SKM-1 treated with dmso at 0.1 percent for 144 hours (cell line): ENCODE results near the gene SRD5A3.
"Not testable (repeated sequence)": the region's sequence is repeated elsewhere in the genome, so short reads cannot be mapped to it uniquely, and the experiment has no call there.

Experiments used
- DNase-seq: peaks from one replicate; lab custom pipeline; 2025; ENCODE audit not compliant: unreplicated experiment; lab: John Stamatoyannopoulos, UW

The SRD5A3 gene

DNA sequence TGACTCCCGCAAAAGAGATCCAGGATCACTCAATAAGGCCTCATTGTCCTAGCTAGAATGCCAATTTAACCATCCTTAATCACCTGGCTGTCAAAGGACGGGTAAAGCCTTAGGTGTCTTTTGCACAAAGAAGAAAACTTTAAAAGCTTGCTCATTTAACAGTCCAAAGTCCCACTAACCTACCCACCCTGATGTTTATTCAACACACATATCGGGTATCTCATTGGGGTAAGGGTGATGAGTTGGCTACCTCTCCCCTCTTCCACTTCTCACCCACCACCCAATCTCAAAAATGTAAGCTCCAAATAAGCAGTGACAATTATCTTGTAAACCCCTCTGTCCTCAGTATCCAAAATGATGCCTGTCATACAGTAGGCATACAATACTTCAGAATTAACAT lies 988 bp upstream of the SRD5A3 start:
- no peak for DNase-seq

DNA sequence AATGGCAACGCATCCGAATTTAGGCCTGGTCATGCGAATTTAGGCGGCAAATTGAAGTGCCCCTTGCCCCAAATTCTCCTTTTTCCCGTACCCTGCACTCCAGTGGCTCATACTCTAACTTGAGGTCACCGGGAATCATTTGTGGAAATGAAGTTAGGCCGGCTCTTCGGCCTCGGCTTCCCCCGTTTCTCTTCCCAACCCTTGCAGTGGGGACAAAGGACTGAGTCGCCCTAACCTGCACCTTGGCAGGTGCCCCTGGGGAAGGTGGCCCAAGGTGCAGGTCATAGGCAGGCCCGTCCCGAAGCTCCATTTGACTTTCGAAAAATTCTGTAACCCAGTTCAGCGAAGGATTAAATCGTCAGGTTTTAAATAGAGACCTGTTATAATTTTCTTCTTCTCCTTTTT lies 811 bp downstream of the SRD5A3 start:
- DNase-seq: no peak

DNA sequence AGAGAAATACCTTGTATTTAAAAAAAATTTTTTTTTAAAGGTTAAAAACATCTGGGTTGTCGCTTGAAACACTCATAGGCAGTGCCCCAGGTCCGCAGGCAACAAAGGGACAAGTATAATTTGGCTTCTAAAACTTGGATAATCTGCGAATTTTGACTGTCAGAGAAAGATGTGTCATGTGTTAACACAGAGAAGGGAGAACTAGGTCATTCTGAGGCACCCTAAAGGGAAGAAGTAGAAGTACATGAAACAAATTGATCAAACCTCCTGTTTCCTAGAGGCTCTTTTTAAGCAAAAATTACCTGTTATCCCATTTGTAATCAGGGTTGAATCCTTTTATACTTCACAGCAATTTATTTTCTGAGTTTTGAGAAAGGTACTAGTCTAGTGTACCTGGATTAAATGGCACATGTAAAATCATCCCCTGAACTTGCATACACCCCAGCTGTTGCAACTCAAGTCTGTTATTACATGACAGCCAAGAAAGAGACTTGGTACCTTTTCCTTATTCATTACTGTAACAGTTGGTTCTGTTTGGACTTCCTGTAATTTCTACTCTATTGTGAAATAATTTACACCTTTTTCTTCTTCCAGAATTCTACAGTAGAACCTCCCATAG lies 1.7 kb downstream of the SRD5A3 start:
- peak; percentile 22 for DNase-seq

DNA sequence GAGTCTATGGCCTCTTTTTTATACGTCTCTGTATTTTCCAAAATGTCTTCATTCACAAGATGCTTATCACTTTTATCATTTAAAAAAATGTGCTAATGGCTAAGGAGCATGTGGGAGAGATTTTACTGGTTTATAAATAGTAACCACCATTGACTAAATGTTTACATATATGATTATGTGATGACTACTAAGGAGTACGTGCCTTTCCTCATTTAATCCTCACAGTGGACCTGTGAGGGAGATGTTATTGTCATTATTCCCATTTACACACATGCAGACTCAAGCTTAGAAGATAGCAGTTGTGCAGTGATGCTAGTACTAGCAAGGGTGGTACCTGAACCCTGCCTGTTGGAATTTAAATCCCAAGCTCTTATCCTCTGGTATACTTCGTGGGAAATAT lies 2.4 kb downstream of the SRD5A3 start:
- no peak for DNase-seq

DNA sequence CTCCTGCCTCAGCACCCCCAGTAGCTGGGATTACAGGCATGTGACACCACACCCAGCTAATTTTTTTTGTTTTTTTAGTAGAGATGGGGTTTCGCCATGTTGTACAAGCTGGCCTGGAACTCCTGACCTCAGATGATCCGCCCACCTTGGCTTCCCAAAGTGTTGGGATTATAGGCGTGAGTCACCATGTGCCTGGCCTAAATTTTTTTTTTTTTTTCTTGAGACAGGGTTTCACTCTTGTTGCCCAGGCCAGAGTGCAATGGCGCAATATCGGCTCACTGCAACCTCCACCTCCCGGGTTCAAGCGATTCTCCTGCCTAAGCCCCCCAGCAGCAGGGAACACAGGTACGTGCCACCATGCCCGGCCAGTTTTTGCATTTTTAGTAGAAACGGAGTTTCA lies 4.8 kb downstream of the SRD5A3 start:
- DNase-seq: not testable (repeated sequence)

DNA sequence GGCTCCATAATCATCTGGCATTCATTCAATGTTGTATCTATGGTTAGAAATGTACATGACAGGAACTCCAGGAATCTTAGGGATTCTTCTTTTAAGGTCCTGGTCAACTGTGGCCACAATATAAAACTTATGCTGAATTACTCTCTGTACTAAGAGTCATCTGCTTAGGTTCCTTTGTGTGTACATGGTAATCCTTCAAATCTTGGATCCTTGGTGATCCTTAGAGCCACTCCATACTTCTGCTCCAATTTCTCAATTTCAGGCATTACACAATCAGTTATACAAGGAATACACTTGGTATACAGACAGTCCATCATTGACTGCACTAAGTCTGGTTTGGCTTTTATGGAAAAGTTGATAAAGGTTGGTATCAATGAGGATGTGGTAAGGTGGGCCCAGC lies 5.8 kb downstream of the SRD5A3 start:
- no peak for DNase-seq

DNA sequence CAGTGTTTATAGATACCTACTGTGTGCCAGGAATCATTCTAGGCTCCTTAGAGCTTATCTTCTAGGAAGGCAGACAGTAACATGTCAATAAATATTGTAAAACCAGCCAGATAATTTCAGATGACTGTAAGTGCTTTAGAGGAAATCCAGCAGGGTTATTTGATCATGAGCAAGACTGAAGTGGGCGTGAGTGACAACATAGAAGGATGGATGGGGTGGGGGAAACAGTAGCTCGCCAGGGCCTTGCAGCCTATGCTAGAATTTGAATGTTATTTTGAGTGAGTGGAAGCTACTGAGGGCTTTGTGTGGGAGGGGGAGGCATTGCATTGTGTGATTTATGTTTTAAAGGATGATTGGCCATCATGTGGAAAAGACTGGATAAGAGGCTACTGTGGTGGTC lies 6.7 kb downstream of the SRD5A3 start:
- no peak for DNase-seq

DNA sequence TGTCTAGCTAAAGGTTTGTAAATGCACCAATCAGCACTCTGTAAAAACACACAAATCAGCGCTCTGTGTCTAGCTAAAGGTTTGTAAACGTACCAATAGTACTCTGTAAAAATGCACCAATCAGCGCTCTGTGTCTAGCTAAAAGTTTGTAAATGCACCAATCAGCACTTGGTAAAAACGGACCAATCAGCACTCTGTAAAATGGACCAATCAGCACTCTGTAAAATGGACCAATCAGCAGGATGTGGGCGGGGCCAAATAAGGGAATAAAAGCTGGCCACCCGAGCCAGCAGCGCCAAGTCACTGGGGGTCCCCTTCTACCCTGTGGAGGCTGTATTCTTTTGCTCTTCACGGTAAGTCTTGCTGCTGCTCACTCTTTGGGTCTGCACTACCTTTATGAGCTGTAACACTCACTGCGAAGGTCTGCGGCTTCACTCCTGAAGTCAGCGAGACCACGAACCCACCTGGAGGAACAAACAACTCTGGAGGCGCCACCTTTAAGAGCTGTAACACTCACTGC lies 7.2 kb downstream of the SRD5A3 start:
- DNase-seq: not testable (repeated sequence)

DNA sequence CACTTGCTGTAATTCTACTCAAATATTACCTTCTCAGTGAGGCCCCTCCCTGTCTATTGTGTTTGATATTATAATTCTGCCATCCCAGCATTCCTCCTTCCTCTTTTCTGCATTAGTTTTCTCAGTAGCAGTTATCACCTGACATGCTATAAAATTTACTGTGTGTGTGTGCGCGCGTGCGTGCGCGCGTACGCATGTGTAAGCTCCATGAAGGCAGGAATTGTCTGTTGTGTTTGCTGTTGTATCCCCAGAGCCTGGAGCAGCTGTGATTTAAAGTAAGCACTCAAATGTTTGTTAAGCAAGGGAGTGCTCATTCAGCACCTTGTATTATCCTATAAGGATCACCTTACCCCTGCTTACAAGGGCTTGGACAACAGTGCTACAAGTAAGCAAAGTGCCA lies 8.6 kb downstream of the SRD5A3 start:
- no peak for DNase-seq

DNA sequence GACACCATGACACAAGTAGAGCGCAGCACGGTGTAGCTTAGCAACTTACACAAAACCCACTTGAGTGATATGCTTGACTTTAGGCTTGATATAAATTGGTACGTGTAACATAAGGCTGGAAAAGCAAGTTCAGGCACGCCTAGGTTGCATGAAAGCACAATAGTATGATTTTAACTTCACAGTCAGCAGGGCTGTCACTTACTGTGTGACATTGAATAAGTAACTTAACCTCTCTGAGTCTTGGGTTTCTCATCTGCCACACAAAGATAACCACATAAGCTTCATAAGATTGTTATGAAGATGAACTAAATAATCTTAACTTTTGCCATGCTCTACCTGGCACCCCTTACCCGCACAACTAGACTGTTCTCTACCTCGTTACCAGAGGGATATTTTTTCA lies 9.5 kb downstream of the SRD5A3 start:
- no peak for DNase-seq

DNA sequence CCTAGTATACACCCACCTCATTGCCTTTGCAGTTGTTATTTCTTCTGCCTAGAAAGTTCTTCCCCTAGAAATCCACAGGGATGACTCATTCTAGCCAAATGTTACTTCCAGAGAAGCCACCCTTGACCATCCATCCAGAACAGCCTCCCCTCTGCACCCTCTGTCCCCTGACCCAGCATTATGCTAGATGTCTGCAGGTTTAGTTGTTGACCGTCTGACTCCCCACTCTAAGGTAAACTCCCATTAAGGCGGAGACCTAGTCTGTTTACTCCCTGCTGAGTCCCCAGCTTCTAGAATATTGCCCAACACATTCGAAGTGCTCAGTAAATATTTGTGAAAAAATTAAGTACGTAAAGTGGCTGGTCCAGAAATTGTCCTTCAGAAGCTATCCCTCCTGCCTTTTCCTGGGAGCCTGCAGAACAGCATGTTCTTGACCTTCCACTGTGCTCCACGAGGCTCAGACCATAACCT lies 11.0 kb downstream of the SRD5A3 start:
- DNase-seq: no peak

DNA sequence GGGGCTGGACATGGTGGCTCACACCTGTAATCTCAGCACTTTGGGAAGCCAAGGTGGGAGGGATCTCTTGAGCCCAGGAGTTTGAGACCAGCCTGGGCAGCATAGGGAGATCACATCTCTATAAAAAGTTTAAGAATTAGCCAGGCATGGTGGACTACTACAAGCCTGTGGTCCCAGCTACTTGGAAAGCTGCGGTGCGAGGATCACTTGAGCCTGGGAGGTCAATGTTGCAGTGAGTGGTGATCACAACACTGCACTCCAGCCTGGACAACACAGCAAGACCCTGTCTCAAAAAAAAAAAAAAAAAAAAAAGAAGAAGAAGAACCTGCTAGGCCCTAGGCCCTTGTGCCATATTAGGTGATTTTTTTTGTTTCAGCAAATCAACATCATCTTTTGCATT lies 12.2 kb downstream of the SRD5A3 start:
- no peak for DNase-seq

DNA sequence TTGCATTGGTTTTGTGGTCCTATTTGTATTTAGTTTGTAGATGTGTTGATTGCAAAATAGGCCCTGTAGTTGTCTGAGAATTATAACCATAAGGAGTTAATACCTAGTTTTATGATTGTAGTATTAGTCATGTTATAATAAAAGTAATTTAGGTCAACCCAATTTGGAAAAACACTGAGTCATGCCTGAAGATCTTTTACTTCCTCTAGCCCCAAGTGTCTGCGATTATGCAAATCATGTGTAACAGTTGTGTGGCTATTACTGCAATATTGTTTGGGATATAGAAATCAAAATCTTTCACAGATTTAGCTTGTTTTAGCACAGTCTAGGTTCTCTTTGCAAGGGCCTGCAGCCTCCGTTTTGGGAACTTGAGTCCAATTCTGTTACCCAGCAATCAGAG lies 12.6 kb downstream of the SRD5A3 start:
- peak; percentile 35 for DNase-seq

DNA sequence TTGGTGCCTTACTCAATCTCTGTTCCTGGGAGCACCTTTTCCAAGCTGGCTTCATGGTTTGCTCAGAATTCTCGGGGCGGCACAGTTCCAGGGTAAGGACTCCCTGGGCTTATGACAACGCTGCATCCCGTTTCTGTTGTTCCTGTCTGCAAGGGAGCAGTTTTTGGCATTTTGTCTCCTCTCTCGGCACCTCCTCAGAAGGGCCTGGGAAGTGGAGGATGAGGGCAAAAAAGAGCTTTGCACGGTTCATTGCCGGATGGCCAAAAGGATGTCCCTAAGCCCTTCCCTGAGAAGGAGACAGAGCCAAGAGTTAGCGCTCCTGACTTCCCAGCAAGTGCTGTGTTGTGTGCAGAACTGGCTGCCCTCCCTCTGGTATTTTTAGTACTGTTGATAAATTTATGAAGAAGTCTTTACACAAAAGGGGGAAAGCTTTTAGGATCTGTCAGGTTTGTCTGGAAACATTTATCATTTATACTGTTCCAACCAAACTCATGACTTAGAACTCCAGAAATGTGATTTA lies 13.4 kb downstream of the SRD5A3 start:
- DNase-seq: no peak

DNA sequence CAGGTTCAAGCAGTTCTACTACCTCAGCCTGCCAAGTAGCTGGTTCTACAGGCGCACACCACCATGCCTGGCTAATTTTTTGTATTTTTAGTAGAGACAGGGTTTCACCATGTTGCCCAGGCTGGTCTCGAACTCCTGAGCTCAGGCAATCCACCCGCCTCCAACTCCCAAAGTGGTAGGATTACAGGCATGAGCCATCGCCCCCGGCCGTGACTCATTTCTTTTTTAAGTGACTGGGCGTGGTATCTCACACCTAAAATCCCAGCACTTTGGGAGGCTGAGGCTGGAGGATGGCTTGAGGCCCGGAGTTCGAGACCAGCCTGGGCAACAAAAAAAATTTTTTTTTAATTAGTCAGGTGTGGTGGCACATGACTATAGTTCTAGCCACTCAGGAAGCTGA lies 16.9 kb downstream of the SRD5A3 start:
- DNase-seq: not testable (repeated sequence)

DNA sequence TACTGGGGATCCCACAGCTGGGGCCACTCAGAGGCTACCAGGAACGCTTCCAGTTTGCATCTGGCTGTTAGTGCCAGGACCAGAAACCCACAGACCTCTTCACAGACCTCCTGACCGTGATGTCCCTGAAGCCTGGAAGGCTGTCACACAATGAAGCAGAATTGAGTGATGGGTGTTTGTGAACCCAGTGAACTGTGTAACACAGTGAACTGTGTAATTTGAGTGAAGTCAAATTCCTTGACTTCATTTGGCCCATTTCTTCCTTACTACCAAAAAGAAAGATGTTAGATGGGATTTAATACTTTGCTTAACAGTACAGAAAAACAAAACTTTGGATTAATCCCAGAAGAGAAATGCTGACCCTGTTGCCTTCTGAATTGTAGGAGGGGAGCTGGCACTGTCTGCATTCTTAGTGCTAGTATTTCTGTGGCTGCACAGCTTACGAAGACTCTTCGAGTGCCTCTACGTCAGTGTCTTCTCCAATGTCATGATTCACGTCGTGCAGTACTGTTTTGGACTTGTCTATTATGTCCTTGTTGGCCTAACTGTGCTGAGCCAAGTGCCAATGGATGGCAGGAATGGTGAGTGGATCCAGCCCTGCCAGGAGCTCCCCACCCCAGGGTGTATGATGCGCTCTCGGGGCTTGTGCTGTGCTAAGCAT lies 17.8 kb downstream of the SRD5A3 start:
- DNase-seq: no peak

DNA sequence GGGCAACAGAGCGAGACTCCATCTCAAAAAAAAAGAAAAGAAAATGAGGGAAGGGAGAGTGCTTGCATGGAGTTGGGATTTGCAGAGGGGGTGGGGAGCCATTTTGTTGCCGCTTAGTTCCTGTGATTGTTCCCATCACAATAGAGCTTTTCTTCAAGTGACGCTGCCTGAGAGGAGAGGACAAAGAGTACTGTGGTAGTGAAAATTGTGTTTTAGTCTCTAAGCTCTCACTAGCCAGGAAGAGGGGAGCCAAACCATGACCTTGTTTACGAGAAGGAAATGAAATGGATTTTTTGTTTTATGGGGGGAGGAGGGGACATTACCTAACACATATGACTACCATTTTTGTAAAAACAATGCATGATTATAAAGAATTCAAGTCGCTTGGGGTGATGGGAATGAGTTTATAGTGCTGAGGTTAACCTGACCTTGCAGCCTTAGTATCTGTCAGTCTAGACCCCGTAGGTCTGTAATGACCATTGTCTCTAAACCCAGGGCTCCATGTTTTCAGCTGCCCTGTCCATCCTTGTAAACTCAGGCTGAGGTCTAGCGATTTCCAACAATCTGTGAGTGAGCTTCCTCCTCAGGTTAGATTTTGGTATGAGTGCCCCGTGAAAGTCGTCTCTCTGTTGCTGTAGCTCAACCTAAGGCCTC lies 18.8 kb downstream of the SRD5A3 start:
- DNase-seq: no peak

DNA sequence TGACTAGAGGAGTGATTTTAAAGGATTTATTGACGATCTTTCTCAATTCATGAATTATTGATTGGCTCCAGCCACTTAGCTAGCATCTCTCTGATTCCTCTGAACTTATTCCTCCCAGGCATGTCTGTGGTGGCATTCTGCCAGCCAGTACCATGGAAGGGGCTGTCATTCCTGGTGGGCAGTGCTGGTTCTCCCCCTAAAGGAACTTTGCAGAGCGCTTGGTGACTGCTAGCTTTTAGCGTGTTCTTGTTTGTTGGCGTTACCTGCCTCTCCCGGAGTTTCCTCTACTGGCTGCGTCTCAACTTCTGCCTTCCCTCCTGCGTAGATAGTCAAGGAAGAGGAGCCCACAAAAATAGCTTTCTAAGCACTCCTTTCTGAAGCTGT lies 19.3 kb downstream of the SRD5A3 start:
- DNase-seq: no peak

DNA sequence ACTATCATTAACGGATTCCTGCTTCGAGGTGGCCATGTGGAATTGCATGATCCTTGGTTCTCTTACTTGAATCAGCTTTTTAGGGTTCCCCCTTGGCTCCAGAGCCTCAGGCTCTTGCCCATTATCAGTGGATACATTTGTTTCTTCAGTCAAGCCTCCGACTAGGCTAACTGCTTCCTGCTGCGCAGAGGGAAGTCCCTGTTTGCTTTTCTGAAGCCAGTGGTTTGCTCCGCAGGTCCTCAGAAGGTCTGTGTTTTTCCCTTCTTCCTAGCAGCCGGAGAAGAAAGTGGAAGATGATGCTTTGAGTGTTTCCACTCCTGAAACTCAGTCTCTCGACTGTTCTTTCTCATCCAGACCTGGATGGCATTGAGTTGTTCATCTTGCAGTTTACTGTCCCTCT lies 20.6 kb downstream of the SRD5A3 start:
- no peak for DNase-seq

DNA sequence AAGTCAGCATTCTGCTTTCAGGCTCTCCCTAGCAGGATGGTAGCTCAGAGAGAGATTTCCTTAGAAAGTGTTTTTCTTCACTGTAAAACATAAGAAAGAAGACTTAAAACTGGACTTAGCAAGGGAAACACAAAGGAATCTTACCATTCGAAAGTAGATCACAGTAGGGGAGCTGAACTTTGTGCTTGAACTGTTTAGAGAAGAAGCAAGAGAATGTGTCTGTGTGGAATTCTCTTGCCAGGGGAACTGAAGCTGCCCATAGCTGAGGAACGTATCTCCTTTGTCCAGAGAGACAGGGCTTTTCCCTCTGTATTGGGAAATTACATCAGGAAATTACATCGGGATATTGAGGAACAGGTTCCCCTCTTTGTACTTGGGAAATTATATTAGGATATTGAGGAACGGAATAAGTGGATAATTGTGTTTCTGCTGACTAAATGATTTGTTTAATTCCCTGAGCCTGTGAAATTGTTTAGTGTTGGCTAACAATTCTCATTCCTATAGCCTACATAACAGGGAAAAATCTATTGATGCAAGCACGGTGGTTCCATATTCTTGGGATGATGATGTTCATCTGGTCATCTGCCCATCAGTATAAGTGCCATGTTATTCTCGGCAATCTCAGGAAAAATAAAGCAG lies 21.2 kb downstream of the SRD5A3 start:
- no peak for DNase-seq

DNA sequence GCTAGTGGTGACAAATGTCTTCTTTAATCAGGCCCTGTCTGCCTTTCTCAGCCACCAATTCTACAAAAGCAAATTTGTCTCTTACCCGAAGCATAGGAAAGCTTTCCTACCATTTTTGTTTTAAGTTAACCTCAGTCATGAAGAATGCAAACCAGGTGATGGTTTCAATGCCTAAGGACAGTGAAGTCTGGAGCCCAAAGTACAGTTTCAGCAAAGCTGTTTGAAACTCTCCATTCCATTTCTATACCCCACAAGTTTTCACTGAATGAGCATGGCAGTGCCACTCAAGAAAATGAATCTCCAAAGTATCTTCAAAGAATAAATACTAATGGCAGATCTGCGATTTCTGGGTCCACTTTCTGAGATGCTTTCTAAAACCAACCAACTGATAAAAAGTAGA lies 23.9 kb downstream of the SRD5A3 start:
- no peak for DNase-seq

DNA sequence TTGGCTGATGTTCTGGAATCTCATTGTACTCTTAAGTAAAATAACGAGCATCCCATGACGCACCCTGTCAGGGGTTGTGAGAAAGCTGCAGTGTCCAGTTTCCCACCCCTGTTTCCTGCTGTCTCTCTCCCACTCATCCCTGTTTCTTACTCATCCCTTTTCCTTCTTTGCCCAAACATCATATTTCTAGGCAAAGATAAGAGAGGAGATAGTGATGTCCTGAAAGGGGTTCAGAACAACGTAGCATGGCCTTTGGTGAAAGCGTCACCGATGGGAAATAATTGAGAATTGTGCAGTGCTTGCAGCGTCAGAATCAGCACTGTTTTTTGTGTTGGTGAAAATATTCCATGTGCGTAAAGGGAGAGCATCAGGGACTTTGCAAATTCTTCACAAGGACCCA lies 26.2 kb downstream of the SRD5A3 start:
- DNase-seq: no peak
